H9 (cell line): Measurements from ENCODE around the gene KCNJ10. TPM values are rescaled to one million over a fixed set of nuclear protein-coding genes. Genes with fewer than 3 reads are reported as not detected.

ENCODE experiments used
- DNase-seq: peaks from one replicate; pipeline ENCODE4 v3.0.0-alpha.2; 2017
- H2AFZ ChIP-seq: one replicate; pipeline ENCODE4 v1.6.1; 2013; ENCODE audit warnings: mild to moderate bottlenecking, low read length, control low read depth, moderate library complexity
- H2AK5ac ChIP-seq: 2 replicates; pipeline ENCODE4 v1.6.1; 2013; ENCODE audit warnings: low read length, control low read depth, mixed read lengths; ENCODE audit not compliant: insufficient read length
- H2BK120ac ChIP-seq: one replicate; pipeline ENCODE4 v1.6.1; 2013; ENCODE audit warnings: low read depth, mild to moderate bottlenecking, low read length, control low read depth, inconsistent platforms; ENCODE audit not compliant: poor library complexity, severe bottlenecking
- H2BK12ac ChIP-seq: 2 replicates; pipeline ENCODE4 v1.6.1; 2013; ENCODE audit warnings: low read length, control low read depth, mixed read lengths, low read depth; ENCODE audit not compliant: insufficient read length
- H2BK15ac ChIP-seq: 2 replicates; pipeline ENCODE4 v1.6.1; 2013; ENCODE audit warnings: low read depth, low read length, control low read depth
- H2BK20ac ChIP-seq: one replicate; pipeline ENCODE4 v1.6.1; 2013; ENCODE audit warnings: low read depth, mild to moderate bottlenecking, low read length, control low read depth, inconsistent platforms; ENCODE audit not compliant: poor library complexity, severe bottlenecking
- H2BK5ac ChIP-seq: 2 replicates; pipeline ENCODE4 v1.6.1; 2013; ENCODE audit warnings: low read length, control low read depth, mixed read lengths; ENCODE audit not compliant: insufficient read length
- H3K14ac ChIP-seq: 2 replicates; pipeline ENCODE4 v1.6.1; 2013; ENCODE audit warnings: low read length, control low read depth; ENCODE audit not compliant: insufficient read depth
- H3K18ac ChIP-seq: 2 replicates; pipeline ENCODE4 v1.6.1; 2013; ENCODE audit warnings: low read depth, mild to moderate bottlenecking, mixed read lengths, low read length, control low read depth; ENCODE audit not compliant: insufficient read length
- H3K23ac ChIP-seq: 2 replicates; pipeline ENCODE4 v1.6.1; 2013; ENCODE audit warnings: low read length, control low read depth, mixed read lengths, low read depth; ENCODE audit not compliant: insufficient read length
- H3K23me2 ChIP-seq: 2 replicates; pipeline ENCODE4 v1.6.1; 2013; ENCODE audit warnings: low read depth, mild to moderate bottlenecking, mixed read lengths, low read length, control low read depth; ENCODE audit not compliant: insufficient read length, poor library complexity, severe bottlenecking
- H3K27ac ChIP-seq: 2 replicates; pipeline ENCODE4 v1.5.1; 2013; ENCODE audit warnings: low read length, control low read depth, mixed read lengths, low read depth; ENCODE audit not compliant: insufficient read length
- H3K27me3 ChIP-seq: 2 replicates; pipeline ENCODE4 v1.6.1; 2013; ENCODE audit warnings: low read length, control low read depth, inconsistent platforms; ENCODE audit not compliant: insufficient read depth
- H3K4ac ChIP-seq: 2 replicates; pipeline ENCODE4 v1.6.1; 2013; ENCODE audit warnings: low read depth, mild to moderate bottlenecking, control low read depth, inconsistent platforms, low read length, moderate library complexity
- H3K4me1 ChIP-seq: 2 replicates; pipeline ENCODE4 v1.6.1; 2013; ENCODE audit warnings: low read length, control low read depth, inconsistent platforms; ENCODE audit not compliant: insufficient read depth
- H3K4me2 ChIP-seq: 2 replicates; pipeline ENCODE4 v1.6.1; 2013; ENCODE audit warnings: low read length, control low read depth, mixed read lengths; ENCODE audit not compliant: insufficient read length, insufficient read depth
- H3K56ac ChIP-seq: 2 replicates; pipeline ENCODE4 v1.6.1; 2013; ENCODE audit warnings: low read depth, mild to moderate bottlenecking, mixed read lengths, low read length, control low read depth; ENCODE audit not compliant: insufficient read length
- H3K79me1 ChIP-seq: 2 replicates; pipeline ENCODE4 v1.6.1; 2013; ENCODE audit warnings: low read depth, mild to moderate bottlenecking, moderate library complexity, low read length, control low read depth, inconsistent platforms; ENCODE audit not compliant: insufficient read depth, poor library complexity, severe bottlenecking
- H3K79me2 ChIP-seq: 2 replicates; pipeline ENCODE4 v1.6.1; 2013; ENCODE audit warnings: low read length, control low read depth, inconsistent platforms; ENCODE audit not compliant: insufficient read depth
- H3K9ac ChIP-seq: 2 replicates; pipeline ENCODE4 v1.6.1; 2013; ENCODE audit warnings: low read length, control low read depth, mixed read lengths; ENCODE audit not compliant: insufficient read length; ENCODE audit errors: extremely low read depth
- H3K9me3 ChIP-seq: one replicate; pipeline ENCODE4 v1.6.1; 2013; ENCODE audit warnings: low read depth, low read length, inconsistent platforms; ENCODE audit not compliant: control insufficient read depth
- H3T11ph ChIP-seq: one replicate; pipeline ENCODE4 v1.6.1; 2013; ENCODE audit warnings: mild to moderate bottlenecking, low read length, control low read depth, inconsistent platforms
- H4K20me1 ChIP-seq: one replicate; pipeline ENCODE4 v1.6.1; 2013; ENCODE audit not compliant: control insufficient read depth, insufficient read length, insufficient read depth
- H4K5ac ChIP-seq: 2 replicates; pipeline ENCODE4 v1.6.1; 2013; ENCODE audit warnings: low read depth, mild to moderate bottlenecking, mixed read lengths, low read length, control low read depth; ENCODE audit not compliant: insufficient read length
- H4K8ac ChIP-seq: replicated peaks from 2 replicates; pipeline ENCODE4 v1.6.1; 2013; ENCODE audit warnings: low read length, control low read depth, mixed read lengths, low read depth; ENCODE audit not compliant: insufficient read length
- H4K91ac ChIP-seq: 2 replicates; pipeline ENCODE4 v1.6.1; 2013; ENCODE audit warnings: low read depth, mild to moderate bottlenecking, moderate library complexity, mixed read lengths, low read length, control low read depth; ENCODE audit not compliant: insufficient read length
- H3K27ac Mint-ChIP-seq, 3 experiments: 2 replicates in 2 of 3; 3 replicates in 1 of 3; pipeline ENCODE4 v1.8.0; 2020 to 2021; ENCODE audit warnings: mixed read lengths in 3 of 3, mild to moderate bottlenecking in 1 of 3, moderate library complexity in 1 of 3
- H3K27me3 Mint-ChIP-seq: 2 replicates; pipeline ENCODE4 v1.8.0; 2021; ENCODE audit warnings: low read depth, mild to moderate bottlenecking, moderate library complexity, mixed read lengths
- H3K36me3 Mint-ChIP-seq, 3 experiments: 2 replicates in 2 of 3; 3 replicates in 1 of 3; pipeline ENCODE4 v1.8.0; 2020 to 2021; ENCODE audit warnings: low read depth in 3 of 3, mixed read lengths in 3 of 3; ENCODE audit not compliant: insufficient read depth in 1 of 3
- H3K4me1 Mint-ChIP-seq, 2 experiments: 2 replicates each; pipeline ENCODE4 v1.8.0; 2020; ENCODE audit warnings: mixed read lengths in 2 of 2
- H3K4me3 Mint-ChIP-seq, 2 experiments: 2 replicates in 1 of 2; 3 replicates in 1 of 2; pipeline ENCODE4 v1.8.0; 2020 to 2021; ENCODE audit warnings: mild to moderate bottlenecking in 2 of 2, mixed read lengths in 2 of 2, moderate library complexity in 1 of 2
- H3K9me3 Mint-ChIP-seq, 2 experiments: 2 replicates in 1 of 2; 3 replicates in 1 of 2; pipeline ENCODE4 v1.8.0; 2020; ENCODE audit warnings: mild to moderate bottlenecking in 2 of 2, mixed read lengths in 2 of 2, moderate library complexity in 1 of 2
- CTCF ChIP-seq: fragments of 200-600 bp; sonication (generic); conservative IDR thresholded peaks from 3 replicates; pipeline ENCODE4 v1.8.0; 2021; ENCODE audit warnings: antibody characterized with exemption, mild to moderate bottlenecking
- WGBS: extraction: QIAGEN DNeasy Blood & Tissue Kit; methylation state at CpG from one replicate; pipeline ENCODE4 v1.1.7; 2013; ENCODE audit warnings: missing lambda C conversion rate, low lambda C conversion rate, mixed read lengths; ENCODE audit not compliant: insufficient read length; ENCODE audit errors: extremely low coverage; 5-methylcytosine and 5-hydroxymethylcytosine counted together
- total RNA-seq: library from RNA; stranded (reverse); gene quantifications from 2 replicates; pipeline ENCODE4 v1.2.1, GENCODE V29; 2021

Gene KCNJ10
- total RNA-seq, 1 experiment from 2014 or later = 0.44 TPM

- DNase-seq = no peak
- Histone ChIP-seq H4K91ac (no peak overlapping the region), H4K5ac (no peak overlapping the region), H3K4ac (no peak overlapping the region), H2BK120ac (no peak overlapping the region), H3K18ac (no peak overlapping the region), H3K9ac (no peak overlapping the region), H2BK15ac (no peak overlapping the region), H2AFZ (no peak overlapping the region), H4K20me1 (no peaks in the 10 kb centered on the region), H3K27ac (no peak overlapping the region), H3K14ac (no peak overlapping the region), H2AK5ac (no peak overlapping the region), H2BK20ac (no peak overlapping the region), H3K56ac (no peak overlapping the region), H3K4me1 (peaks cover 6% of the 10 kb centered on the region; the same call in 1 of the 2 replicates), H4K8ac (no peak overlapping the region), H3K79me2 (no peaks in the 10 kb centered on the region), H3K79me1 (no peaks in the 10 kb centered on the region), H3K9me3 (no peaks in the 10 kb centered on the region), H3K23ac (no peak overlapping the region), H3K27me3 (no peaks in the 10 kb centered on the region), H2BK5ac (no peak overlapping the region), H2BK12ac (no peak overlapping the region), H3T11ph (no peak overlapping the region), H3K4me2 (no peak overlapping the region), H3K23me2 (no peaks in the 10 kb centered on the region)
- peaks cover 28 to 31% of the 10 kb centered on the region in 2 experiments for H3K4me1 Mint-ChIP-seq
- H3K27ac Mint-ChIP-seq = no peak overlapping the region
- H3K27me3 Mint-ChIP-seq = peaks cover 12% of the 10 kb centered on the region
- no peaks in the 10 kb centered on the region for H3K9me3 Mint-ChIP-seq
- WGBS = no CpG with 5 or more reads among the region's 2 CpGs
- no peak for TF ChIP-seq CTCF
- H3K4me3 Mint-ChIP-seq = no peak overlapping the region
- no peaks in the 10 kb centered on the region for H3K36me3 Mint-ChIP-seq
Observed at GRCh38 chr1:160045653-160046052, 24.3 kb downstream of the KCNJ10 start.
